GM12892 (cell line): ENCODE results near the gene MAGI2.

Source experiments
- DNase-seq: peaks from one replicate; pipeline ENCODE4 v3.0.0; 2011; ENCODE audit not compliant: insufficient read length
- FAIRE-seq: peaks from 2 replicates; lab custom pipeline; 2011; peaks lifted over from hg19 to GRCh38; lab: Jason Lieb, UNC
- POLR2A ChIP-seq: IDR thresholded peaks from 2 replicates; pipeline ENCODE4 v1.6.1; 2011; ENCODE audit warnings: low read depth, low read length, control low read depth
- POLR2AphosphoS5 ChIP-seq: IDR thresholded peaks from 2 replicates; pipeline ENCODE4 v1.6.1; 2011; ENCODE audit warnings: low read depth, low read length, control low read depth
- TAF1 ChIP-seq: IDR thresholded peaks from 2 replicates; pipeline ENCODE4 v1.6.1; 2011; ENCODE audit warnings: low read depth, mild to moderate bottlenecking, control low read depth, low read length, borderline replicate concordance

Gene MAGI2

GRCh38 chr7:78417180-78417853 lies 1036.2 kb downstream of the MAGI2 start:
- TF ChIP-seq POLR2A = no peak
- TF ChIP-seq POLR2AphosphoS5 = no peak
- no peak for TF ChIP-seq TAF1
- DNase-seq (no peak), FAIRE-seq (no peak)

GRCh38 chr7:78413568-78413967 lies 1039.9 kb downstream of the MAGI2 start:
- no peak for DNase-seq
- no peak for FAIRE-seq
- no peak for TF ChIP-seq POLR2A
- no peak for TF ChIP-seq POLR2AphosphoS5
- TF ChIP-seq TAF1 = no peak

- DNase-seq (no peak), FAIRE-seq (no peak)
- TF ChIP-seq POLR2A (no peak), POLR2AphosphoS5 (no peak), TAF1 (no peak)
Measured at GRCh38 chr7:78412216-78412858, 1041.1 kb downstream of the MAGI2 start.

- TF ChIP-seq POLR2AphosphoS5 (no peak), POLR2A (no peak), TAF1 (no peak)
- DNase-seq (no peak), FAIRE-seq (no peak)
Measured at GRCh38 chr7:78407031-78407430, 1046.4 kb downstream of the MAGI2 start.

- no peak for FAIRE-seq
- TF ChIP-seq TAF1 = no peak
- no peak for TF ChIP-seq POLR2AphosphoS5
- no peak for TF ChIP-seq POLR2A
Measured at GRCh38 chr7:78406531-78406930, 1046.9 kb downstream of the MAGI2 start.

GRCh38 chr7:78402096-78402495 lies 1051.4 kb downstream of the MAGI2 start:
- DNase-seq (no peak), FAIRE-seq (no peak)
- TF ChIP-seq TAF1 (no peak), POLR2AphosphoS5 (no peak), POLR2A (no peak)

More at GRCh38 chr7:78406531-78406930, 1046.9 kb downstream of the MAGI2 start:
- no peak for DNase-seq

- TF ChIP-seq POLR2AphosphoS5 (no peak), POLR2A (no peak), TAF1 (no peak)
- DNase-seq (no peak), FAIRE-seq (no peak)
Measured at GRCh38 chr7:78400038-78400437, 1053.4 kb downstream of the MAGI2 start.

GRCh38 chr7:78399033-78399769 lies 1054.3 kb downstream of the MAGI2 start:
- DNase-seq = no peak
- TF ChIP-seq POLR2AphosphoS5 = no peak
- no peak for FAIRE-seq

GRCh38 chr7:78398576-78398975 lies 1054.9 kb downstream of the MAGI2 start:
- no peak for FAIRE-seq

GRCh38 chr7:78398081-78398480 lies 1055.4 kb downstream of the MAGI2 start:
- TF ChIP-seq POLR2AphosphoS5 (no peak), TAF1 (no peak), POLR2A (no peak)
- FAIRE-seq (no peak), DNase-seq (no peak)

More at GRCh38 chr7:78398576-78398975, 1054.9 kb downstream of the MAGI2 start:
- TF ChIP-seq TAF1 (no peak), POLR2A (no peak), POLR2AphosphoS5 (no peak)
- DNase-seq = no peak

GRCh38 chr7:78396210-78396609 lies 1057.3 kb downstream of the MAGI2 start:
- DNase-seq (no peak), FAIRE-seq (no peak)
- TF ChIP-seq POLR2A (no peak), TAF1 (no peak), POLR2AphosphoS5 (no peak)

GRCh38 chr7:78395298-78396036 lies 1058.0 kb downstream of the MAGI2 start:
- DNase-seq (no peak), FAIRE-seq (no peak)
- TF ChIP-seq POLR2A = no peak
- no peak for TF ChIP-seq POLR2AphosphoS5
- TF ChIP-seq TAF1 = no peak
